ENCODE results near the gene HRAS. TPM values are rescaled to one million over a fixed set of nuclear protein-coding genes. Genes with fewer than 3 reads are reported as not detected.

Gene HRAS
- polyA plus RNA-seq, 1 of the 3 experiments (the other 2 are of a cell fraction) = 217 TPM

- Histone ChIP-seq H3K9me2 (no peaks in the 10 kb centered on the region), H2AFZ (ENCODE audit: low read depth) (no peak overlapping the region), H3K27me3 (ENCODE audit: insufficient read depth) (no peaks in the 10 kb centered on the region), H3K9me3 (no peaks in the 10 kb centered on the region), H4K20me1 (ENCODE audit: insufficient read depth) (peaks cover 10% of the 10 kb centered on the region; the same call in 1 of the 2 replicates), H3K9ac (peak overlapping the region; percentile 71), H3K27ac (ENCODE audit: low read depth in 2 of 2, low read length in 1 of 2) (no peak overlapping the region; a peak in 1 of 4 replicates), H3K4me1 (ENCODE audit: control insufficient read depth in 1 of 2, insufficient read depth in 2 of 2, low read depth in 1 of 2, low read length in 1 of 2) (peaks cover 0 to 12% of the 10 kb centered on the region in 2 experiments; a peak in 1 of 4 replicates), H3K36me3 (replicated peaks in 1 of 2; ENCODE audit: control insufficient read depth in 1 of 2, insufficient read depth in 2 of 2, low read length in 1 of 2) (peaks cover 0 to 27% of the 10 kb centered on the region in 2 experiments), H3F3A (replicated peaks; ENCODE audit: insufficient read depth) (no peaks in the 10 kb centered on the region), H3K4me3 (ENCODE audit: low read depth in 2 of 2, low read length in 1 of 2) (peak overlapping the region; percentile 88 to 92), H3K79me2 (ENCODE audit: insufficient read depth) (peaks cover 15% of the 10 kb centered on the region), H3K4me2 (peak overlapping the region; percentile 99)
- no peak for TF ChIP-seq FOXM1 (IDR thresholded peaks at IDR 0.05; ENCODE audit: low read depth)
- TF ChIP-seq MAX (IDR thresholded peaks at IDR 0.05; ENCODE audit: low read depth) = no peak
- TF ChIP-seq RAD21 (IDR thresholded peaks at IDR 0.05; ENCODE audit: low read length) = no peak
- no peak for TF ChIP-seq JUND (IDR thresholded peaks at IDR 0.05)
- TF ChIP-seq MEF2A (IDR thresholded peaks at IDR 0.05; ENCODE audit: borderline replicate concordance, low read depth) = no peak
- no peak for TF ChIP-seq IRF3 (IDR thresholded peaks at IDR 0.05; ENCODE audit: low read depth, low read length)
- no peak for TF ChIP-seq USF2 (IDR thresholded peaks at IDR 0.05; ENCODE audit: borderline replicate concordance, low read depth, low read length)
- no peak for TF ChIP-seq RFX5 (IDR thresholded peaks at IDR 0.05; ENCODE audit: low read length)
- TF ChIP-seq TCF12 (IDR thresholded peaks at IDR 0.05) = no peak
- TF ChIP-seq CTCF (IDR thresholded peaks at IDR 0.05) = no peak
- no peak for TF ChIP-seq FOSL2 (IDR thresholded peaks at IDR 0.05; ENCODE audit: borderline replicate concordance, low read depth)
- no peak for TF ChIP-seq CHD2 (IDR thresholded peaks at IDR 0.05; ENCODE audit: low read length, partially characterized antibody)
- no peak for TF ChIP-seq EP300 (IDR thresholded peaks at IDR 0.05; ENCODE audit: borderline replicate concordance in 1 of 2, low read depth in 1 of 2, low read length in 1 of 2)
- TF ChIP-seq PBX3 (IDR thresholded peaks at IDR 0.05) = no peak
- no peak for DNase-seq
- POLR2A ChIA-PET = no interaction called here
- CTCF ChIA-PET = interaction anchor here (0.9 to 2.3 kb wide), 5 partner anchors 9 to 186 kb away, joined by 3 to 11 read pairs (median 5); no protein-coding TSS in a partner anchor
- WGBS (ENCODE audit: low lambda C conversion rate) = 96% methylated on average over 12 of the region's 37 CpGs
Observed at GRCh38 chr11:533586-534395, 1.6 kb downstream of the HRAS start.
